Epidermal melanocyte (primary cell): Measurements from ENCODE around the gene PDE8A.
"Not testable (repeated sequence)": the region's sequence is repeated elsewhere in the genome, so short reads cannot be mapped to it uniquely, and the experiment has no call there.

ENCODE experiments used
- DNase-seq: peaks from one replicate; pipeline ENCODE4 v3.0.0; 2011; ENCODE audit warnings: low spot score; ENCODE audit not compliant: insufficient read length

PDE8A gene

GRCh38 chr15:85171736-85172135, 190.1 kb downstream of the PDE8A start:
- no peak for DNase-seq

GRCh38 chr15:85172846-85173490, 191.3 kb downstream of the PDE8A start:
- DNase-seq: no peak

- DNase-seq: not testable (repeated sequence)
Measured at GRCh38 chr15:85173630-85174029, 192.0 kb downstream of the PDE8A start.

GRCh38 chr15:85174521-85174920, 192.9 kb downstream of the PDE8A start:
- DNase-seq: no peak

GRCh38 chr15:85177042-85177515, 195.4 kb downstream of the PDE8A start:
- not testable (repeated sequence) for DNase-seq

GRCh38 chr15:85178308-85178707, 196.7 kb downstream of the PDE8A start:
- DNase-seq: no peak

GRCh38 chr15:85179700-85180099, 198.0 kb downstream of the PDE8A start:
- DNase-seq: no peak

GRCh38 chr15:85185350-85185749, 203.7 kb downstream of the PDE8A start:
- not testable (repeated sequence) for DNase-seq

- not testable (repeated sequence) for DNase-seq
Measured at GRCh38 chr15:85188171-85188577, 206.5 kb downstream of the PDE8A start.
